ENCODE results near the gene BEGAIN.

Gene BEGAIN

DNA sequence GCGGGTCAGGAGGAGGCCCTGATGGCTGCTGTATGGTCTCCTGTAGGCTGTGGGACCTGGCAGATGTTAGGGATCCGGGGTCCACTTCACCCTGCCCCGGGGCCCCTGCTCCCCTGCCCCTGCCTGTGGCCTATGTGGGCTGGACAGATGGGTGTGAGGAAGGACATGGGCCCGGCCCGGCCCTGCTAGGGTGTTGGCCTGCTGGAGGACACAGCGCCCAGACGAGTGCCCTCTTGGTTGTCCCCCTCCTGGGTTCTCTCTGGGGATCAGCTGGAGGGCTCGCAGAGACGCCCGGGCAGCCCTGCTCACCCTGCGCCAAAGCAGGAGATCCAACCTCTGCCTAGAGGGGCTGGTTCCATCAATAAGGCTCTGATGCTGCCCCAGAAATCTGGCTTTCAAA is 36.2 kb downstream of the BEGAIN start:
- Histone ChIP-seq H3K79me1 (ENCODE audit: low read depth, low read length) (no peaks in the 10 kb centered on the region), H3K27me3 (ENCODE audit: control insufficient read depth in 3 of 3, insufficient read depth in 3 of 3, low read depth in 1 of 3, low read length in 3 of 3) (peaks cover 0 to 57% (median 9%) of the 10 kb centered on the region in 3 experiments), H3K4me3 (ENCODE audit: low read length in 2 of 2) (no peak overlapping the region), H3K4me2 (ENCODE audit: insufficient read depth, low read length, poor library complexity, severe bottlenecking) (no peak overlapping the region), H2AK5ac (ENCODE audit: low read depth, low read length) (peak overlapping the region; percentile 60), H2AFZ (ENCODE audit: low read length) (no peak overlapping the region), H4K8ac (ENCODE audit: low read depth, low read length) (no peak overlapping the region), H2BK5ac (ENCODE audit: low read length) (no peak overlapping the region), H3K4me1 (ENCODE audit: control insufficient read depth in 2 of 2, insufficient read depth in 1 of 2, low read depth in 1 of 2, low read length in 2 of 2) (peaks cover 4 to 12% of the 10 kb centered on the region in 2 donors), H3K23ac (ENCODE audit: low read depth, low read length, poor library complexity) (peak overlapping the region; percentile 94), H3K9me3 (replicated peaks in 1 of 2; ENCODE audit: control insufficient read depth in 2 of 2, insufficient read depth in 1 of 2, low read depth in 1 of 2, low read length in 2 of 2) (no peaks in the 10 kb centered on the region), H2BK12ac (ENCODE audit: low read length) (no peak overlapping the region), H3K14ac (ENCODE audit: low read length) (no peak overlapping the region), H3K4ac (ENCODE audit: low read length) (no peak overlapping the region), H3K18ac (ENCODE audit: low read length) (peak overlapping the region; percentile 58), H4K91ac (ENCODE audit: low read depth, low read length, poor library complexity) (no peak overlapping the region), H3K27ac (replicated peaks; ENCODE audit: low read length) (no peak overlapping the region), H2BK15ac (ENCODE audit: low read length) (peak overlapping the region; percentile 35), H3K9ac (ENCODE audit: low read depth, low read length, poor library complexity) (no peak overlapping the region), H3K36me3 (replicated peaks in 1 of 2; ENCODE audit: control insufficient read depth in 2 of 2, insufficient read depth in 2 of 2, low read length in 2 of 2) (no peaks in the 10 kb centered on the region), H2BK120ac (ENCODE audit: low read depth, low read length) (no peak overlapping the region)
- no CpG with 5 or more reads among the region's 11 CpGs for WGBS, 2 donors (ENCODE audit: extremely low coverage in 2 of 2, insufficient read length in 2 of 2, insufficient replicate concordance in 1 of 2)
- DNase-seq (ENCODE audit: low spot score): no peak

DNA sequence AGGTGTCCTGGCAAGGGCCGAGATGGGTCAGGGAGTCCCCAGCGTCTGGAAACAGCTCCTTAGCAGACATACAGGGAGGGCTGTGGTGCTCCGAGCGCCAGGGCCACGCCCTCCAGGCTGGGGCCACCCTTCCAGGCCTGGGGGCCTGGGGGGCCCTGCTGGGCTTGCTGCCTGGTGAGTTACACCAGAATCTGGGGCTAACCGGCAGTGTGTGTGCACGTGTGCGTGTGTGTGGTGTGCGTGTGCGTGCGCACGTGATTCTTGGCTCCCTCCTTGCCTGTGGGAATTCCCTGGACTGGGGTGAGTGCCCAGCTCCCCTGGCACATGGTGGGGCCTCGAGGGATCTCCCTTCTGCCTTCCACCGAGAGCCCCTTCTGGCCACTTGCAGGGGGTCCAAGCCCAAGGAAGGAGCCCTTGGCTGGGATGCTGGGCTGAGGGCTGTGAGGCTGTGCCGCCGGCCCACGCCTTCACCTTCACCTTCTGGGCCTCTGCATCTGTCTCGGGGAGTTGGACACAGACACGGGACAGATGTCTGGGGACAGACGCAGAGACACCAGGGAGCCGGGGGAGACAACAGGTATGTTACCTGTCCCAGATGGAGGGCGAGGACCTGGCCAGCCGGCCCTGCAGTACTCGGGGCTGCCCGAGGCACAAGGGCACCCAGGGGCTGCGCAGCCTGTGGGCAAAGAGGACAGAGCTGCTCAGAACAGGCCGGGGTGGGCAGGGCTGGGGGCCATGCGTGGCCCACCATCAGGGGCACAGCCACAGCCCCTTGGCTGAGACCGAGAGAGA is 37.2 kb downstream of the BEGAIN start:
- H3K4me1 ChIP-seq (ENCODE audit: control insufficient read depth in 2 of 2, insufficient read depth in 1 of 2, low read depth in 1 of 2, low read length in 2 of 2): peaks cover 2 to 10% of the 10 kb centered on the region in 2 donors

GRCh38 chr14:100548939-100549338 is 38.3 kb downstream of the BEGAIN start:
- Histone ChIP-seq H2AK5ac (ENCODE audit: low read depth, low read length) (peak overlapping the region; percentile 41), H2BK120ac (ENCODE audit: low read depth, low read length) (no peak overlapping the region), H3K9ac (ENCODE audit: low read depth, low read length, poor library complexity) (no peak overlapping the region), H3K79me1 (ENCODE audit: low read depth, low read length) (no peaks in the 10 kb centered on the region), H2BK12ac (ENCODE audit: low read length) (no peak overlapping the region), H3K18ac (ENCODE audit: low read length) (peak overlapping the region; percentile 74), H3K27me3 (ENCODE audit: control insufficient read depth in 3 of 3, insufficient read depth in 3 of 3, low read depth in 1 of 3, low read length in 3 of 3) (peaks cover 0 to 40% (median 9%) of the 10 kb centered on the region in 3 experiments), H2BK15ac (ENCODE audit: low read length) (peak overlapping the region; percentile 62), H3K23ac (ENCODE audit: low read depth, low read length, poor library complexity) (peak overlapping the region; percentile 25), H3K27ac (replicated peaks; ENCODE audit: low read length) (no peak overlapping the region), H3K4me3 (ENCODE audit: low read length in 2 of 2) (no peak overlapping the region), H3K4me2 (ENCODE audit: insufficient read depth, low read length, poor library complexity, severe bottlenecking) (no peak overlapping the region), H3K4ac (ENCODE audit: low read length) (no peak overlapping the region), H4K8ac (ENCODE audit: low read depth, low read length) (no peak overlapping the region), H2BK5ac (ENCODE audit: low read length) (peak overlapping the region; percentile 27), H3K36me3 (replicated peaks in 1 of 2; ENCODE audit: control insufficient read depth in 2 of 2, insufficient read depth in 2 of 2, low read length in 2 of 2) (peaks cover 0 to 2% of the 10 kb centered on the region in 2 donors), H3K9me3 (replicated peaks in 1 of 2; ENCODE audit: control insufficient read depth in 2 of 2, insufficient read depth in 1 of 2, low read depth in 1 of 2, low read length in 2 of 2) (no peaks in the 10 kb centered on the region), H2AFZ (ENCODE audit: low read length) (no peak overlapping the region), H3K4me1 (ENCODE audit: control insufficient read depth in 2 of 2, insufficient read depth in 1 of 2, low read depth in 1 of 2, low read length in 2 of 2) (peaks cover 4 to 11% of the 10 kb centered on the region in 2 donors), H4K91ac (ENCODE audit: low read depth, low read length, poor library complexity) (no peak overlapping the region), H3K14ac (ENCODE audit: low read length) (no peak overlapping the region)
- DNase-seq (ENCODE audit: low spot score): no peak
- no CpG with 5 or more reads among the region's 15 CpGs for WGBS, 2 donors (ENCODE audit: extremely low coverage in 2 of 2, insufficient read length in 2 of 2, insufficient replicate concordance in 1 of 2)

More for the DNA sequence above, 37.2 kb downstream of the BEGAIN start:
- no CpG with 5 or more reads among the region's 29 CpGs for WGBS, 2 donors (ENCODE audit: extremely low coverage in 2 of 2, insufficient read length in 2 of 2, insufficient replicate concordance in 1 of 2)
- H3K23ac ChIP-seq (ENCODE audit: low read depth, low read length, poor library complexity): peak overlapping the region; percentile 56
- no peak overlapping the region for H4K8ac ChIP-seq (ENCODE audit: low read depth, low read length)
- peak overlapping the region; percentile 62 for H2BK15ac ChIP-seq (ENCODE audit: low read length)
- peak overlapping the region; percentile 35 for H3K18ac ChIP-seq (ENCODE audit: low read length)
- no peaks in the 10 kb centered on the region for H3K9me3 ChIP-seq (replicated peaks in 1 of 2; ENCODE audit: control insufficient read depth in 2 of 2, insufficient read depth in 1 of 2, low read depth in 1 of 2, low read length in 2 of 2)
- H3K14ac ChIP-seq (ENCODE audit: low read length): peak overlapping the region; percentile 17
- H3K4me2 ChIP-seq (ENCODE audit: insufficient read depth, low read length, poor library complexity, severe bottlenecking): no peak overlapping the region
- H3K4me3 ChIP-seq (ENCODE audit: low read length in 2 of 2): no peak overlapping the region
- no peak overlapping the region for H2BK120ac ChIP-seq (ENCODE audit: low read depth, low read length)
- no peak overlapping the region for H3K27ac ChIP-seq (replicated peaks; ENCODE audit: low read length)
- no peak for DNase-seq (ENCODE audit: low spot score)
- H2BK12ac ChIP-seq (ENCODE audit: low read length): no peak overlapping the region
- H3K27me3 ChIP-seq (ENCODE audit: control insufficient read depth in 3 of 3, insufficient read depth in 3 of 3, low read depth in 1 of 3, low read length in 3 of 3): peaks cover 0 to 49% (median 9%) of the 10 kb centered on the region in 3 experiments
- H3K9ac ChIP-seq (ENCODE audit: low read depth, low read length, poor library complexity): peak overlapping the region; percentile 30
- no peak overlapping the region for H3K4ac ChIP-seq (ENCODE audit: low read length)
- H2AFZ ChIP-seq (ENCODE audit: low read length): no peak overlapping the region
- no peaks in the 10 kb centered on the region for H3K36me3 ChIP-seq (replicated peaks in 1 of 2; ENCODE audit: control insufficient read depth in 2 of 2, insufficient read depth in 2 of 2, low read length in 2 of 2)
- H2BK5ac ChIP-seq (ENCODE audit: low read length): no peak overlapping the region
- H2AK5ac ChIP-seq (ENCODE audit: low read depth, low read length): peak overlapping the region; percentile 38
- no peaks in the 10 kb centered on the region for H3K79me1 ChIP-seq (ENCODE audit: low read depth, low read length)
- no peak overlapping the region for H4K91ac ChIP-seq (ENCODE audit: low read depth, low read length, poor library complexity)

DNA sequence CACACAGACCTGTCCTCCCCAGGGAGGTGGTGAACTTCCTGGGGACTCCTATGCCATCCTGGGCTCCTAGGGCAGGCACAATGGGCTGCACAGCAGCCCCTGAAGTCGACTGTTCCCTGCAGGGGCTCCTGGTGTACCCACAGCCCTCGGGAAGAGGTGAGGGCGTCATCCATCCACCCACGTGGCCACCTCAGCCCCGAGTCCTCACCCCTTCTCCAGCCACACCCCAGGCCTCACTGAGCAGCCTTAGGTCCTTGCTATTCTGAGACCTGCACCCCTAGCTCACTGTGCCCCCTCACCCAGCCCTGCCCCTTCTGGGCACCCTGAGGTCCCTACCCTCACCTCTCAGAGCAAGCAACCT is 38.9 kb downstream of the BEGAIN start:
- Histone ChIP-seq H2BK12ac (ENCODE audit: low read length) (no peak overlapping the region), H3K4me2 (ENCODE audit: insufficient read depth, low read length, poor library complexity, severe bottlenecking) (no peak overlapping the region), H4K8ac (ENCODE audit: low read depth, low read length) (no peak overlapping the region), H3K27ac (replicated peaks; ENCODE audit: low read length) (no peak overlapping the region), H2BK5ac (ENCODE audit: low read length) (no peak overlapping the region), H3K9ac (ENCODE audit: low read depth, low read length, poor library complexity) (no peak overlapping the region), H3K4me1 (ENCODE audit: control insufficient read depth in 2 of 2, insufficient read depth in 1 of 2, low read depth in 1 of 2, low read length in 2 of 2) (peaks cover 4 to 11% of the 10 kb centered on the region in 2 donors), H3K4ac (ENCODE audit: low read length) (no peak overlapping the region), H2BK15ac (ENCODE audit: low read length) (peak overlapping the region; percentile 15), H3K23ac (ENCODE audit: low read depth, low read length, poor library complexity) (peak overlapping the region; percentile 40), H2AK5ac (ENCODE audit: low read depth, low read length) (peak overlapping the region; percentile 40), H3K27me3 (ENCODE audit: control insufficient read depth in 3 of 3, insufficient read depth in 3 of 3, low read depth in 1 of 3, low read length in 3 of 3) (peaks cover 0 to 34% (median 9%) of the 10 kb centered on the region in 3 experiments), H2BK120ac (ENCODE audit: low read depth, low read length) (no peak overlapping the region), H3K36me3 (replicated peaks in 1 of 2; ENCODE audit: control insufficient read depth in 2 of 2, insufficient read depth in 2 of 2, low read length in 2 of 2) (peaks cover 0 to 6% of the 10 kb centered on the region in 2 donors), H4K91ac (ENCODE audit: low read depth, low read length, poor library complexity) (no peak overlapping the region), H3K4me3 (ENCODE audit: low read length in 2 of 2) (no peak overlapping the region), H3K14ac (ENCODE audit: low read length) (peak overlapping the region; percentile 50), H3K9me3 (replicated peaks in 1 of 2; ENCODE audit: control insufficient read depth in 2 of 2, insufficient read depth in 1 of 2, low read depth in 1 of 2, low read length in 2 of 2) (no peaks in the 10 kb centered on the region), H3K79me1 (ENCODE audit: low read depth, low read length) (peaks cover 2% of the 10 kb centered on the region), H2AFZ (ENCODE audit: low read length) (no peak overlapping the region), H3K18ac (ENCODE audit: low read length) (peak overlapping the region; percentile 42)
- no peak for DNase-seq (ENCODE audit: low spot score)
- WGBS, 2 donors (ENCODE audit: extremely low coverage in 2 of 2, insufficient read length in 2 of 2, insufficient replicate concordance in 1 of 2): no CpG with 5 or more reads among the region's 5 CpGs

Measured in neuronal stem cell (in vitro differentiated cells).